GM19035 (cell line): ENCODE results near the gene HDAC7.
"Not testable (repeated sequence)": the region's sequence is repeated elsewhere in the genome, so short reads cannot be mapped to it uniquely, and the experiment has no call there.

ENCODE experiments used
- ATAC-seq: cut with Tn5 transposase; IDR thresholded peaks from one replicate; pipeline ENCODE4 v1.9.1; 2021; ENCODE audit not compliant: unreplicated experiment

The HDAC7 gene

GRCh38 chr12:47813511-47814196 lies 6.0 kb downstream of the HDAC7 start:
- ATAC-seq: peak; percentile 44

GRCh38 chr12:47812797-47813510 lies 6.7 kb downstream of the HDAC7 start:
- peak; percentile 68 for ATAC-seq

- ATAC-seq: no peak
Measured at GRCh38 chr12:47811581-47812484, 7.9 kb downstream of the HDAC7 start.

- ATAC-seq: no peak
Measured at GRCh38 chr12:47811072-47811396, 8.7 kb downstream of the HDAC7 start.

GRCh38 chr12:47809518-47809917 lies 10.2 kb downstream of the HDAC7 start:
- not testable (repeated sequence) for ATAC-seq

GRCh38 chr12:47808574-47809365 lies 10.9 kb downstream of the HDAC7 start:
- ATAC-seq: no peak

GRCh38 chr12:47808050-47808449 lies 11.7 kb downstream of the HDAC7 start:
- peak; percentile 31 for ATAC-seq

GRCh38 chr12:47807338-47807737 lies 12.4 kb downstream of the HDAC7 start:
- ATAC-seq: no peak

GRCh38 chr12:47805417-47805816 lies 14.3 kb downstream of the HDAC7 start:
- ATAC-seq: no peak

GRCh38 chr12:47804171-47804570 lies 15.5 kb downstream of the HDAC7 start:
- no peak for ATAC-seq

GRCh38 chr12:47803191-47803875 lies 16.4 kb downstream of the HDAC7 start:
- no peak for ATAC-seq

GRCh38 chr12:47802312-47802711 lies 17.4 kb downstream of the HDAC7 start:
- ATAC-seq: no peak

GRCh38 chr12:47801904-47802246 lies 17.8 kb downstream of the HDAC7 start:
- ATAC-seq: no peak

GRCh38 chr12:47801170-47801903 lies 18.4 kb downstream of the HDAC7 start:
- ATAC-seq: no peak

- no peak for ATAC-seq
Measured at GRCh38 chr12:47800582-47800981, 19.1 kb downstream of the HDAC7 start.

- no peak for ATAC-seq
Measured at GRCh38 chr12:47799357-47799955, 20.2 kb downstream of the HDAC7 start.

GRCh38 chr12:47798382-47798948 lies 21.2 kb downstream of the HDAC7 start:
- ATAC-seq: no peak

- ATAC-seq: peak; percentile 64
Measured at GRCh38 chr12:47797441-47797840, 22.3 kb downstream of the HDAC7 start.

GRCh38 chr12:47795814-47796411 lies 23.8 kb downstream of the HDAC7 start:
- ATAC-seq: no peak
